Subcutaneous abdominal adipose tissue (tissue), 5 donors: ENCODE data around the gene ABCG1.

Source experiments
- H3K27ac ChIP-seq: one replicate; pipeline ENCODE4 v1.7.0; 2013; ENCODE audit warnings: low read depth, mild to moderate bottlenecking, inconsistent platforms, low read length, moderate library complexity
- H3K27me3 ChIP-seq, 5 donors: one replicate each; pipeline ENCODE4 v1.7.0; 2013; ENCODE audit warnings: low read length in 5 of 5, inconsistent platforms in 1 of 5; ENCODE audit not compliant: control insufficient read depth in 5 of 5, insufficient read depth in 4 of 5
- H3K36me3 ChIP-seq, 5 donors: one replicate each; pipeline ENCODE4 v1.7.0; 2013; ENCODE audit warnings: low read length in 5 of 5; ENCODE audit not compliant: control insufficient read depth in 5 of 5, insufficient read depth in 5 of 5
- H3K4me1 ChIP-seq, 5 donors: one replicate each; pipeline ENCODE4 v1.7.0; 2013; ENCODE audit warnings: low read length in 5 of 5, mild to moderate bottlenecking in 3 of 5, moderate library complexity in 1 of 5; ENCODE audit not compliant: control insufficient read depth in 5 of 5, insufficient read depth in 5 of 5
- H3K4me3 ChIP-seq, 5 donors: one replicate each; pipeline ENCODE4 v1.7.0; 2013; ENCODE audit warnings: low read length in 5 of 5, low read depth in 1 of 5
- H3K9ac ChIP-seq, 5 donors: one replicate each; pipeline ENCODE4 v1.7.0; 2013; ENCODE audit warnings: low read length in 5 of 5, mild to moderate bottlenecking in 4 of 5, moderate library complexity in 3 of 5
- H3K9me3 ChIP-seq, 5 donors: one replicate each; pipeline ENCODE4 v1.7.0; 2013; ENCODE audit warnings: low read length in 5 of 5; ENCODE audit not compliant: control insufficient read depth in 5 of 5
- donor health status: healthy.
- donor health status: healthy.
- donor health status: healthy.
- donor health status: healthy.
- donor health status: healthy.

ABCG1 gene

GRCh38 chr21:42182713-42183371 lies 36.1 kb upstream of the ABCG1 start:
- Histone ChIP-seq H3K9ac (no peak overlapping the region), H3K9me3 (peaks cover 0 to 3% (median 0%) of the 10 kb centered on the region in 5 donors), H3K27me3 (no peaks in the 10 kb centered on the region), H3K4me3 (no peak overlapping the region), H3K27ac (no peak overlapping the region), H3K36me3 (no peaks in the 10 kb centered on the region), H3K4me1 (peaks cover 0 to 10% (median 5%) of the 10 kb centered on the region in 5 donors)

- no peaks in the 10 kb centered on the region for H3K36me3 ChIP-seq
- no peak overlapping the region for H3K4me3 ChIP-seq
- H3K27me3 ChIP-seq, result no peaks in the 10 kb centered on the region
- H3K27ac ChIP-seq, result no peak overlapping the region
- no peak overlapping the region for H3K9ac ChIP-seq
- H3K4me1 ChIP-seq, result peaks cover 0 to 18% (median 13%) of the 10 kb centered on the region in 5 donors
- H3K9me3 ChIP-seq, result peaks cover 0 to 3% (median 0%) of the 10 kb centered on the region in 5 donors
Observed at GRCh38 chr21:42183374-42184266, 35.3 kb upstream of the ABCG1 start.

GRCh38 chr21:42186591-42186990 lies 32.3 kb upstream of the ABCG1 start:
- H3K9ac ChIP-seq, result no peak overlapping the region
- H3K36me3 ChIP-seq, result no peaks in the 10 kb centered on the region
- peaks cover 0 to 34% (median 28%) of the 10 kb centered on the region in 5 donors for H3K4me1 ChIP-seq
- H3K27me3 ChIP-seq, result no peaks in the 10 kb centered on the region
- H3K9me3 ChIP-seq, result peaks cover 0 to 3% (median 0%) of the 10 kb centered on the region in 5 donors
- H3K27ac ChIP-seq, result no peak overlapping the region
- H3K4me3 ChIP-seq, result no peak overlapping the region

GRCh38 chr21:42187976-42188653 lies 30.8 kb upstream of the ABCG1 start:
- Histone ChIP-seq H3K9me3 (no peaks in the 10 kb centered on the region), H3K27ac (peak overlapping the region; percentile 65), H3K27me3 (no peaks in the 10 kb centered on the region), H3K36me3 (no peaks in the 10 kb centered on the region), H3K4me1 (peaks cover 0 to 34% (median 28%) of the 10 kb centered on the region in 5 donors), H3K9ac (no peak overlapping the region), H3K4me3 (peak overlapping the region in 1 of 5 donors; percentile 31)

- peak overlapping the region; percentile 19 for H3K27ac ChIP-seq
- no peaks in the 10 kb centered on the region for H3K9me3 ChIP-seq
- no peak overlapping the region for H3K9ac ChIP-seq
- peaks cover 0 to 3% (median 0%) of the 10 kb centered on the region in 5 donors for H3K27me3 ChIP-seq
- no peaks in the 10 kb centered on the region for H3K36me3 ChIP-seq
- H3K4me3 ChIP-seq, result no peak overlapping the region
- H3K4me1 ChIP-seq, result peaks cover 0 to 34% (median 28%) of the 10 kb centered on the region in 5 donors
Observed at GRCh38 chr21:42188663-42189062, 30.3 kb upstream of the ABCG1 start.

GRCh38 chr21:42189431-42189830 lies 29.5 kb upstream of the ABCG1 start:
- H3K4me1 ChIP-seq, result peaks cover 0 to 34% (median 28%) of the 10 kb centered on the region in 5 donors
- no peak overlapping the region for H3K4me3 ChIP-seq
- peaks cover 0 to 3% (median 0%) of the 10 kb centered on the region in 5 donors for H3K27me3 ChIP-seq
- no peaks in the 10 kb centered on the region for H3K36me3 ChIP-seq
- no peak overlapping the region for H3K9ac ChIP-seq
- no peak overlapping the region for H3K27ac ChIP-seq
- H3K9me3 ChIP-seq, result no peaks in the 10 kb centered on the region

- no peak overlapping the region for H3K27ac ChIP-seq
- H3K27me3 ChIP-seq, result peaks cover 0 to 3% (median 0%) of the 10 kb centered on the region in 5 donors
- H3K9ac ChIP-seq, result no peak overlapping the region
- peaks cover 0 to 40% (median 28%) of the 10 kb centered on the region in 5 donors for H3K4me1 ChIP-seq
- H3K36me3 ChIP-seq, result no peaks in the 10 kb centered on the region
- no peaks in the 10 kb centered on the region for H3K9me3 ChIP-seq
- peak overlapping the region in 1 of 5 donors; percentile 31 for H3K4me3 ChIP-seq
Observed at GRCh38 chr21:42189860-42190485, 29.0 kb upstream of the ABCG1 start.

- Histone ChIP-seq H3K4me1 (peaks cover 0 to 45% (median 28%) of the 10 kb centered on the region in 5 donors), H3K36me3 (no peaks in the 10 kb centered on the region), H3K9me3 (no peaks in the 10 kb centered on the region), H3K9ac (no peak overlapping the region), H3K4me3 (no peak overlapping the region), H3K27me3 (peaks cover 0 to 3% (median 0%) of the 10 kb centered on the region in 5 donors), H3K27ac (no peak overlapping the region)
Observed at GRCh38 chr21:42190486-42190863, 28.5 kb upstream of the ABCG1 start.

- Histone ChIP-seq H3K9ac (no peak overlapping the region), H3K27me3 (peaks cover 0 to 3% (median 0%) of the 10 kb centered on the region in 5 donors), H3K4me3 (no peak overlapping the region), H3K9me3 (no peaks in the 10 kb centered on the region), H3K4me1 (peaks cover 0 to 48% (median 28%) of the 10 kb centered on the region in 5 donors), H3K36me3 (no peaks in the 10 kb centered on the region), H3K27ac (no peak overlapping the region)
Observed at GRCh38 chr21:42191064-42191463, 27.9 kb upstream of the ABCG1 start.
